ENCODE data around the gene CLN6.

Gene CLN6

GRCh38 chr15:68229386-68230156, at the start of gene CLN6:
Gene CLN6, minus strand, starts transcription at chr15:68229728. Its CDS starts 144 bp downstream, at chr15:68229584.
- DNase-seq (ENCODE audit: low spot score in 2 of 2) (peak; percentile 74 to 91), ATAC-seq (peak; percentile 92)
- no peaks in the 10 kb centered on the region for H3K36me3 Mint-ChIP-seq
- H3K4me3 Mint-ChIP-seq, result peak within 1 kb of the TSS; percentile 96
- H3K27ac Mint-ChIP-seq, result peak within 1 kb of the TSS; percentile 97
- H3K4me1 Mint-ChIP-seq, result peaks cover 42% of the 10 kb centered on the region
- no peaks in the 10 kb centered on the region for H3K9me3 Mint-ChIP-seq

GRCh38 chr15:68278595-68279405, 49.3 kb upstream of the CLN6 start:
- H3K4me1 Mint-ChIP-seq, result peaks cover 47% of the 10 kb centered on the region

GRCh38 chr15:68278345-68278594, 48.7 kb upstream of the CLN6 start:
- ATAC-seq (no peak), DNase-seq (ENCODE audit: low spot score in 2 of 2) (no peak)
- Mint-ChIP-seq H3K4me3 (peak overlapping the region; percentile 99), H3K36me3 (peaks cover 25% of the 10 kb centered on the region), H3K27ac (peak overlapping the region; percentile 100), H3K9me3 (no peaks in the 10 kb centered on the region), H3K4me1 (peaks cover 47% of the 10 kb centered on the region)

More at GRCh38 chr15:68278595-68279405, 49.3 kb upstream of the CLN6 start:
- peak overlapping the region; percentile 99 for H3K4me3 Mint-ChIP-seq
- DNase-seq (ENCODE audit: low spot score in 2 of 2), result no peak
- peaks cover 30% of the 10 kb centered on the region for H3K36me3 Mint-ChIP-seq
- ATAC-seq, result no peak
- no peaks in the 10 kb centered on the region for H3K9me3 Mint-ChIP-seq
- H3K27ac Mint-ChIP-seq, result peak overlapping the region; percentile 100

GRCh38 chr15:68277603-68278344, 48.2 kb upstream of the CLN6 start, which contains the start of gene FEM1B:
Gene FEM1B, plus strand, starts transcription at chr15:68277745. Its CDS starts 673 bp downstream, at chr15:68278418.
- Mint-ChIP-seq H3K4me1 (peaks cover 47% of the 10 kb centered on the region), H3K27ac (peak within 1 kb of the TSS; percentile 100), H3K36me3 (peaks cover 23% of the 10 kb centered on the region), H3K4me3 (peak within 1 kb of the TSS; percentile 99), H3K9me3 (no peaks in the 10 kb centered on the region)
- ATAC-seq, result peak; percentile 91
- peak; percentile 78 to 94 for DNase-seq (ENCODE audit: low spot score in 2 of 2)

GRCh38 chr15:68277131-68277602, 47.6 kb upstream of the CLN6 start:
- ATAC-seq, result peak; percentile 1
- H3K9me3 Mint-ChIP-seq, result no peaks in the 10 kb centered on the region
- peaks cover 23% of the 10 kb centered on the region for H3K36me3 Mint-ChIP-seq

GRCh38 chr15:68276668-68277067, 47.1 kb upstream of the CLN6 start:
- Mint-ChIP-seq H3K9me3 (no peaks in the 10 kb centered on the region), H3K36me3 (peaks cover 21% of the 10 kb centered on the region), H3K27ac (peak overlapping the region; percentile 100), H3K4me1 (peaks cover 40% of the 10 kb centered on the region), H3K4me3 (peak overlapping the region; percentile 99)
- DNase-seq (ENCODE audit: low spot score in 2 of 2) (no peak), ATAC-seq (no peak)

More at GRCh38 chr15:68277131-68277602, 47.6 kb upstream of the CLN6 start:
- DNase-seq (ENCODE audit: low spot score in 2 of 2), result no peak
- H3K4me1 Mint-ChIP-seq, result peaks cover 45% of the 10 kb centered on the region
- H3K4me3 Mint-ChIP-seq, result peak overlapping the region; percentile 99
- peak overlapping the region; percentile 100 for H3K27ac Mint-ChIP-seq

- no peak for DNase-seq (ENCODE audit: low spot score in 2 of 2)
- no peak overlapping the region for H3K4me3 Mint-ChIP-seq
These were observed 45.7 kb upstream of the CLN6 start for GRCh38 chr15:68275165-68275746.

GRCh38 chr15:68274201-68274848, 44.8 kb upstream of the CLN6 start:
- Mint-ChIP-seq H3K4me3 (no peak overlapping the region), H3K27ac (no peak overlapping the region), H3K4me1 (peaks cover 21% of the 10 kb centered on the region), H3K9me3 (no peaks in the 10 kb centered on the region), H3K36me3 (peaks cover 9% of the 10 kb centered on the region)
- DNase-seq (ENCODE audit: low spot score in 2 of 2) (no peak), ATAC-seq (no peak)

More at GRCh38 chr15:68275165-68275746, 45.7 kb upstream of the CLN6 start:
- H3K4me1 Mint-ChIP-seq, result peaks cover 30% of the 10 kb centered on the region
- H3K27ac Mint-ChIP-seq, result no peak overlapping the region
- H3K9me3 Mint-ChIP-seq, result no peaks in the 10 kb centered on the region
- H3K36me3 Mint-ChIP-seq, result peaks cover 9% of the 10 kb centered on the region
- no peak for ATAC-seq

GRCh38 chr15:68272721-68273271, 43.3 kb upstream of the CLN6 start:
- Mint-ChIP-seq H3K27ac (peak overlapping the region; percentile 56), H3K36me3 (no peaks in the 10 kb centered on the region), H3K4me1 (peaks cover 12% of the 10 kb centered on the region), H3K4me3 (no peak overlapping the region), H3K9me3 (no peaks in the 10 kb centered on the region)
- ATAC-seq (no peak), DNase-seq (ENCODE audit: low spot score in 2 of 2) (no peak)

- DNase-seq (ENCODE audit: low spot score in 2 of 2) (no peak), ATAC-seq (no peak)
- Mint-ChIP-seq H3K4me3 (no peak overlapping the region), H3K9me3 (no peaks in the 10 kb centered on the region), H3K4me1 (peaks cover 7% of the 10 kb centered on the region), H3K27ac (no peak overlapping the region), H3K36me3 (no peaks in the 10 kb centered on the region)
These were observed 42.4 kb upstream of the CLN6 start for GRCh38 chr15:68271854-68272471.

- Mint-ChIP-seq H3K4me3 (no peak overlapping the region), H3K9me3 (no peaks in the 10 kb centered on the region), H3K36me3 (no peaks in the 10 kb centered on the region), H3K27ac (no peak overlapping the region), H3K4me1 (no peaks in the 10 kb centered on the region)
- ATAC-seq, result no peak
- no peak for DNase-seq (ENCODE audit: low spot score in 2 of 2)
These were observed 38.9 kb upstream of the CLN6 start for GRCh38 chr15:68268405-68268804.

GRCh38 chr15:68265674-68266073, 36.1 kb upstream of the CLN6 start:
- Mint-ChIP-seq H3K27ac (no peak overlapping the region), H3K4me3 (no peak overlapping the region), H3K4me1 (no peaks in the 10 kb centered on the region), H3K36me3 (no peaks in the 10 kb centered on the region), H3K9me3 (no peaks in the 10 kb centered on the region)
- ATAC-seq (no peak), DNase-seq (ENCODE audit: low spot score in 2 of 2) (no peak)

- ATAC-seq, result no peak
- Mint-ChIP-seq H3K4me3 (no peak overlapping the region), H3K27ac (no peak overlapping the region)
These were observed 35.6 kb upstream of the CLN6 start for GRCh38 chr15:68265081-68265480.

GRCh38 chr15:68264282-68264681, 34.8 kb upstream of the CLN6 start:
- no peak for ATAC-seq
- Mint-ChIP-seq H3K27ac (no peak overlapping the region), H3K4me1 (no peaks in the 10 kb centered on the region), H3K36me3 (no peaks in the 10 kb centered on the region), H3K4me3 (no peak overlapping the region), H3K9me3 (no peaks in the 10 kb centered on the region)
- DNase-seq (ENCODE audit: low spot score in 2 of 2), result no peak

More at GRCh38 chr15:68265081-68265480, 35.6 kb upstream of the CLN6 start:
- DNase-seq (ENCODE audit: low spot score in 2 of 2), result no peak
- Mint-ChIP-seq H3K4me1 (no peaks in the 10 kb centered on the region), H3K36me3 (no peaks in the 10 kb centered on the region), H3K9me3 (no peaks in the 10 kb centered on the region)
